ENCODE results near the gene DCP2. TPM values are rescaled to one million over a fixed set of nuclear protein-coding genes. Genes with fewer than 3 reads are reported as not detected.

Gene DCP2
- total RNA-seq, 3 donors from 2014 or later = 26.2 to 67.0 (median 43.9) TPM

GRCh38 chr5:113027431-113027830 is 50.8 kb downstream of the DCP2 start:
- H3K4me1 ChIP-seq = no peaks in the 10 kb centered on the region
- TF ChIP-seq POLR2AphosphoS5 (IDR thresholded peaks at IDR 0.05) (no peak), CTCF (IDR thresholded peaks at IDR 0.05) (no peak), POLR2A (IDR thresholded peaks at IDR 0.05) (no peak)
- H3K36me3 ChIP-seq = no peaks in the 10 kb centered on the region
- no peak overlapping the region for H3K27ac ChIP-seq
- no peak for DNase-seq (ENCODE audit: low spot score in 2 of 2)
- no peaks in the 10 kb centered on the region for H3K9me3 ChIP-seq
- intact Hi-C loops (cut with DNase I; ENCODE audit: low total_unique reads) = no loop called here
- H3K4me3 ChIP-seq = no peak overlapping the region
- no peaks in the 10 kb centered on the region for H3K27me3 ChIP-seq

GRCh38 chr5:113029614-113030013 is 53.0 kb downstream of the DCP2 start:
- TF ChIP-seq POLR2A (IDR thresholded peaks at IDR 0.05) (no peak), CTCF (IDR thresholded peaks at IDR 0.05) (no peak), POLR2AphosphoS5 (IDR thresholded peaks at IDR 0.05) (no peak)
- no peaks in the 10 kb centered on the region for H3K9me3 ChIP-seq
- intact Hi-C loops (cut with DNase I; ENCODE audit: low total_unique reads) = no loop called here
- no peak for DNase-seq (ENCODE audit: low spot score in 2 of 2)
- H3K4me3 ChIP-seq = no peak overlapping the region
- no peaks in the 10 kb centered on the region for H3K36me3 ChIP-seq
- no peak overlapping the region for H3K27ac ChIP-seq
- H3K4me1 ChIP-seq = no peaks in the 10 kb centered on the region
- H3K27me3 ChIP-seq = no peaks in the 10 kb centered on the region

GRCh38 chr5:113031104-113031503 is 54.5 kb downstream of the DCP2 start:
- Histone ChIP-seq H3K4me3 (no peak overlapping the region), H3K4me1 (no peaks in the 10 kb centered on the region), H3K27ac (no peak overlapping the region), H3K9me3 (no peaks in the 10 kb centered on the region), H3K27me3 (no peaks in the 10 kb centered on the region), H3K36me3 (no peaks in the 10 kb centered on the region)
- no peak for TF ChIP-seq POLR2AphosphoS5 (IDR thresholded peaks at IDR 0.05)
- TF ChIP-seq CTCF (IDR thresholded peaks at IDR 0.05) = no peak
- TF ChIP-seq POLR2A (IDR thresholded peaks at IDR 0.05) = no peak
- intact Hi-C loops (cut with DNase I; ENCODE audit: low total_unique reads) = no loop called here
- DNase-seq (ENCODE audit: low spot score in 2 of 2) = no peak

- Histone ChIP-seq H3K9me3 (no peaks in the 10 kb centered on the region), H3K27me3 (no peaks in the 10 kb centered on the region), H3K36me3 (no peaks in the 10 kb centered on the region), H3K4me3 (no peak overlapping the region), H3K4me1 (no peaks in the 10 kb centered on the region), H3K27ac (no peak overlapping the region)
- no peak for TF ChIP-seq CTCF (IDR thresholded peaks at IDR 0.05)
- TF ChIP-seq POLR2AphosphoS5 (IDR thresholded peaks at IDR 0.05) = no peak
- TF ChIP-seq POLR2A (IDR thresholded peaks at IDR 0.05) = no peak
- no peak for DNase-seq (ENCODE audit: low spot score in 2 of 2)
- intact Hi-C loops (cut with DNase I; ENCODE audit: low total_unique reads) = no loop called here
Observed at GRCh38 chr5:113031557-113031956, 55.0 kb downstream of the DCP2 start.

GRCh38 chr5:113034182-113034773 is 57.7 kb downstream of the DCP2 start:
- Histone ChIP-seq H3K4me1 (no peaks in the 10 kb centered on the region), H3K9me3 (no peaks in the 10 kb centered on the region), H3K27ac (no peak overlapping the region), H3K27me3 (no peaks in the 10 kb centered on the region), H3K4me3 (no peak overlapping the region), H3K36me3 (no peaks in the 10 kb centered on the region)
- TF ChIP-seq CTCF (IDR thresholded peaks at IDR 0.05) = no peak
- no peak for DNase-seq (ENCODE audit: low spot score in 2 of 2)
- intact Hi-C loops (cut with DNase I; ENCODE audit: low total_unique reads) = no loop called here

Measured in breast epithelium (tissue), 4 donors.